ENCODE measurements around the gene RPTOR. TPM values are rescaled to one million over a fixed set of nuclear protein-coding genes. Genes with fewer than 3 reads are reported as not detected.

Gene RPTOR
- total RNA-seq, 1 experiment from 2014 or later = 58.0 TPM

DNA sequence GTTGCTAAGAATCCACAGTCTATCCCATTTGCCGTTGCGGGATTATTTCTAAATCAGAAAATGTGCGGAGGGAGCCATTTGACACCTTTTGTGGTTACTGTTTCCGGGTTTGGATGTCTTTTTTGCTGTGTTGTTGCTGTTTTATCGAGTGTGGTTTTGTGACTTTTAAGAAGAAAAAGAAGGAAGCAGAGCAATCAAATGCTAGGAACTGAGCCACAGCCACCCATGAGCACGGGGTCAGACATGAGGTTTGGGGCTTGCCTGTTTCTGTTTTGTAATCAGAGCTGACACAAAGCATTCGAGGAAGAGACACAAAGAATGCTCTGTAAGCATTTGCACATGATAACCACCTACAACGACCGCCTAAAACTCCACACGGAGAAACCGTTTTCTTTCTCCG lies 393.9 kb downstream of the RPTOR start:
- intact Hi-C loops (cut with micrococcal nuclease; ENCODE audit: unreplicated experiment) (no loop called here), in situ Hi-C loops (cut with HindIII; ENCODE audit: low pct_unique_long_range_greater_than_20kb, low sequenced_read_pairs) (no loop called here)
- Histone ChIP-seq H3K27me3 (ENCODE audit: control insufficient read depth, insufficient read depth, low read length) (no peaks in the 10 kb centered on the region), H3K4me1 (ENCODE audit: control insufficient read depth, insufficient read depth, low read length) (no peaks in the 10 kb centered on the region), H3K36me3 (ENCODE audit: control insufficient read depth, insufficient read depth, low read length) (no peaks in the 10 kb centered on the region; the same call in 1 of the 2 replicates), H3K9me3 (ENCODE audit: control insufficient read depth, insufficient read depth, low read depth, low read length) (no peaks in the 10 kb centered on the region), H3K27ac (ENCODE audit: low read length) (no peak overlapping the region), H3K4me3 (ENCODE audit: low read depth in 2 of 2, low read length in 2 of 2) (no peak overlapping the region)
- ATAC-seq (no peak), DNase-seq (ENCODE audit: low read depth, low spot score) (no peak)
- TF ChIP-seq POLR2AphosphoS5 (IDR thresholded peaks at IDR 0.05; ENCODE audit: low read depth, low read length) = no peak
- no peak for TF ChIP-seq SIN3A (IDR thresholded peaks at IDR 0.05; ENCODE audit: borderline replicate concordance, insufficient read depth, low read depth, low read length)
- TF ChIP-seq TCF7L2 (IDR thresholded peaks at IDR 0.05; ENCODE audit: low read depth, low read length) = no peak
- TF ChIP-seq, protein P1, sequence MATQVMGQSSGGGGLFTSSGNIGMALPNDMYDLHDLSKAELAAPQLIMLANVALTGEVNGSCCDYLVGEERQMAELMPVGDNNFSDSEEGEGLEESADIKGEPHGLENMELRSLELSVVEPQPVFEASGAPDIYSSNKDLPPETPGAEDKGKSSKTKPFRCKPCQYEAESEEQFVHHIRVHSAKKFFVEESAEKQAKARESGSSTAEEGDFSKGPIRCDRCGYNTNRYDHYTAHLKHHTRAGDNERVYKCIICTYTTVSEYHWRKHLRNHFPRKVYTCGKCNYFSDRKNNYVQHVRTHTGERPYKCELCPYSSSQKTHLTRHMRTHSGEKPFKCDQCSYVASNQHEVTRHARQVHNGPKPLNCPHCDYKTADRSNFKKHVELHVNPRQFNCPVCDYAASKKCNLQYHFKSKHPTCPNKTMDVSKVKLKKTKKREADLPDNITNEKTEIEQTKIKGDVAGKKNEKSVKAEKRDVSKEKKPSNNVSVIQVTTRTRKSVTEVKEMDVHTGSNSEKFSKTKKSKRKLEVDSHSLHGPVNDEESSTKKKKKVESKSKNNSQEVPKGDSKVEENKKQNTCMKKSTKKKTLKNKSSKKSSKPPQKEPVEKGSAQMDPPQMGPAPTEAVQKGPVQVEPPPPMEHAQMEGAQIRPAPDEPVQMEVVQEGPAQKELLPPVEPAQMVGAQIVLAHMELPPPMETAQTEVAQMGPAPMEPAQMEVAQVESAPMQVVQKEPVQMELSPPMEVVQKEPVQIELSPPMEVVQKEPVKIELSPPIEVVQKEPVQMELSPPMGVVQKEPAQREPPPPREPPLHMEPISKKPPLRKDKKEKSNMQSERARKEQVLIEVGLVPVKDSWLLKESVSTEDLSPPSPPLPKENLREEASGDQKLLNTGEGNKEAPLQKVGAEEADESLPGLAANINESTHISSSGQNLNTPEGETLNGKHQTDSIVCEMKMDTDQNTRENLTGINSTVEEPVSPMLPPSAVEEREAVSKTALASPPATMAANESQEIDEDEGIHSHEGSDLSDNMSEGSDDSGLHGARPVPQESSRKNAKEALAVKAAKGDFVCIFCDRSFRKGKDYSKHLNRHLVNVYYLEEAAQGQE (IDR thresholded peaks at IDR 0.05; ENCODE audit: insufficient read depth in 1 of 2, low read depth in 2 of 2, low read length in 1 of 2) = no peak
- TF ChIP-seq, protein P2, sequence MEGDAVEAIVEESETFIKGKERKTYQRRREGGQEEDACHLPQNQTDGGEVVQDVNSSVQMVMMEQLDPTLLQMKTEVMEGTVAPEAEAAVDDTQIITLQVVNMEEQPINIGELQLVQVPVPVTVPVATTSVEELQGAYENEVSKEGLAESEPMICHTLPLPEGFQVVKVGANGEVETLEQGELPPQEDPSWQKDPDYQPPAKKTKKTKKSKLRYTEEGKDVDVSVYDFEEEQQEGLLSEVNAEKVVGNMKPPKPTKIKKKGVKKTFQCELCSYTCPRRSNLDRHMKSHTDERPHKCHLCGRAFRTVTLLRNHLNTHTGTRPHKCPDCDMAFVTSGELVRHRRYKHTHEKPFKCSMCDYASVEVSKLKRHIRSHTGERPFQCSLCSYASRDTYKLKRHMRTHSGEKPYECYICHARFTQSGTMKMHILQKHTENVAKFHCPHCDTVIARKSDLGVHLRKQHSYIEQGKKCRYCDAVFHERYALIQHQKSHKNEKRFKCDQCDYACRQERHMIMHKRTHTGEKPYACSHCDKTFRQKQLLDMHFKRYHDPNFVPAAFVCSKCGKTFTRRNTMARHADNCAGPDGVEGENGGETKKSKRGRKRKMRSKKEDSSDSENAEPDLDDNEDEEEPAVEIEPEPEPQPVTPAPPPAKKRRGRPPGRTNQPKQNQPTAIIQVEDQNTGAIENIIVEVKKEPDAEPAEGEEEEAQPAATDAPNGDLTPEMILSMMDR (IDR thresholded peaks at IDR 0.05) = no peak
- CTCF ChIA-PET = no interaction called here
- BruUV-seq (replicated peaks) = no TSS peak
- POLR2A ChIA-PET = no interaction called here

DNA sequence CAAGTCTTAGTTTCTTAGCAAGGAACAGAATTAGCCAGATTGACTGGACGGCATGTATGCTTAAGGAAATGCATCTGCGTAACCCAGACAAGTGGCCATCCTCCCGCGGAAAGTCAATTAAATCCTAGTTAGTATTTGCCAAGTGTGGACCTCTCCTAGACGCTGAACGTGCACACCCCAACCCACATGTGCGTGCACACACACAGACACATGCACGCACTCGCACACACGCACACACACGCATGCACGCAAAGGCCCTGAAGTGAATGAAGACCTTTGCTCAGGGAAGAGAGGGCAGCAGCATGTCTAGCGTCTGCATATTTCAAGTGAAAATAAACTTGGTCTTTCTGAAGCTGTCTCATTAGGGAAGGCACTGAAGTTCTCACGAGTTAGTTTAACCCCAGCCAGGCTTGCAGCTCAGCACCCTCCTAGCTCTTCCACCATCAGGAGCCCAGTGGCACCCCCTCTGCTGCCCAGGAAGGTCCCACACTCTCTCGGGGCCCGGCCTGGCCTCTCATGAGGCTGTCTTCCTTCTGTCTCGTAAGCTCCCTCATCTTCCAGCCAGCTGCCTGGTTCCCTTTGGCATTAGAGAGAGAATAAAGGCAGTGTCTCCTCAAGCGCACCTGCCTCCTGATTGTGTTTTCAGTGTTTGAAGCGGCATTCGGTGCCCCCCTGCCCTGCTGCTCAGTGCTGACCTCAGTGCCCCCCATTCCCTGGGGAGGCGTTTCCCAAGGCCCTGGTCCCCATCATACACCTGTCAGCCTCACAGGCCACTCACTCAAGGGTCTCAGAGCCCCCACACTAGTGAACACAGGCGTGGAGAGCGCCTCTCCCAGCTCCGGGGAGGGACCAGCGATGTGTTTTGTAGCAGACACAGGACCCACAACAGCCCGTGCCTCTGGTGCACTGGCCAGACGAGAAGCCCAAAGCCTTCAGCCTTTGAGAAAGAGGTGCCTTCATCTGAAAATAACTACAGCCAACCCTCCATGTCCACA lies 394.8 kb downstream of the RPTOR start:
- Histone ChIP-seq H3K4me3 (ENCODE audit: low read depth in 2 of 2, low read length in 2 of 2) (no peak overlapping the region), H3K27me3 (ENCODE audit: control insufficient read depth, insufficient read depth, low read length) (no peaks in the 10 kb centered on the region), H3K36me3 (ENCODE audit: control insufficient read depth, insufficient read depth, low read length) (no peaks in the 10 kb centered on the region; the same call in 1 of the 2 replicates), H3K27ac (ENCODE audit: low read length) (no peak overlapping the region), H3K4me1 (ENCODE audit: control insufficient read depth, insufficient read depth, low read length) (no peaks in the 10 kb centered on the region), H3K9me3 (ENCODE audit: control insufficient read depth, insufficient read depth, low read depth, low read length) (no peaks in the 10 kb centered on the region)
- ATAC-seq (no peak), DNase-seq (ENCODE audit: low read depth, low spot score) (no peak)
- TF ChIP-seq TCF7L2 (IDR thresholded peaks at IDR 0.05; ENCODE audit: low read depth, low read length) (no peak), POLR2AphosphoS5 (IDR thresholded peaks at IDR 0.05; ENCODE audit: low read depth, low read length) (no peak), SIN3A (IDR thresholded peaks at IDR 0.05; ENCODE audit: borderline replicate concordance, insufficient read depth, low read depth, low read length) (no peak)
- TF ChIP-seq, protein P2 (IDR thresholded peaks at IDR 0.05) = no peak
- TF ChIP-seq, protein P1 (IDR thresholded peaks at IDR 0.05; ENCODE audit: insufficient read depth in 1 of 2, low read depth in 2 of 2, low read length in 1 of 2) = no peak
- BruUV-seq (replicated peaks) = no TSS peak
- ChIA-PET POLR2A (no interaction called here), CTCF (no interaction called here)
- intact Hi-C loops (cut with micrococcal nuclease; ENCODE audit: unreplicated experiment) = no loop called here
- in situ Hi-C loops (cut with HindIII; ENCODE audit: low pct_unique_long_range_greater_than_20kb, low sequenced_read_pairs) = no loop called here
